Parathyroid adenoma (tissue), 2 donors: Measurements from ENCODE around the gene RAPGEF4.

Source experiments
- H2AFZ ChIP-seq: fragments of 300-600 bp; sonication (generic); one replicate; pipeline ENCODE4 v1.7.0; 2017; ENCODE audit warnings: antibody characterized with exemption, mild to moderate bottlenecking
- H3K27ac ChIP-seq: fragments of 300-600 bp; sonication (generic); one replicate; pipeline ENCODE4 v1.7.0; 2017
- H3K27me3 ChIP-seq: fragments of 300-600 bp; sonication (generic); one replicate; pipeline ENCODE4 v1.7.0; 2017; ENCODE audit warnings: low read length; ENCODE audit not compliant: control insufficient read depth, insufficient read depth
- H3K36me3 ChIP-seq: fragments of 300-600 bp; sonication (generic); one replicate; pipeline ENCODE4 v1.7.0; 2017; ENCODE audit warnings: low read length; ENCODE audit not compliant: control insufficient read depth, insufficient read depth
- H3K4me1 ChIP-seq: fragments of 300-600 bp; sonication (generic); one replicate; pipeline ENCODE4 v1.7.0; 2017; ENCODE audit warnings: control low read depth
- H3K4me2 ChIP-seq: fragments of 300-600 bp; sonication (generic); one replicate; pipeline ENCODE4 v1.7.0; 2017; ENCODE audit warnings: low read length
- H3K4me3 ChIP-seq: fragments of 300-600 bp; sonication (generic); one replicate; pipeline ENCODE4 v1.7.0; 2017; ENCODE audit warnings: low read depth, low read length
- H3K79me2 ChIP-seq: fragments of 300-600 bp; sonication (generic); one replicate; pipeline ENCODE4 v1.7.0; 2017; ENCODE audit warnings: control low read depth
- H3K9ac ChIP-seq: fragments of 300-600 bp; sonication (generic); one replicate; pipeline ENCODE4 v1.7.0; 2017; ENCODE audit warnings: mild to moderate bottlenecking
- H3K9me3 ChIP-seq: fragments of 300-600 bp; sonication (generic); one replicate; pipeline ENCODE4 v1.7.0; 2017; ENCODE audit warnings: low read length; ENCODE audit not compliant: control insufficient read depth
- CTCF ChIP-seq: fragments of 300-600 bp; sonication (generic); IDR thresholded peaks from one replicate; pipeline ENCODE4 v1.7.0; 2017; ENCODE audit warnings: antibody characterized with exemption, mild to moderate bottlenecking
- donor health status: primary hyperparathyroidism.

The RAPGEF4 gene

GRCh38 chr2:172849519-172850217 is 114.0 kb downstream of the RAPGEF4 start:
- TF ChIP-seq CTCF = no peak
- no peaks in the 10 kb centered on the region for H3K36me3 ChIP-seq
- H3K79me2 ChIP-seq = no peaks in the 10 kb centered on the region
- H3K4me3 ChIP-seq = no peak overlapping the region
- H2AFZ ChIP-seq = no peak overlapping the region
- H3K27me3 ChIP-seq = no peaks in the 10 kb centered on the region
- no peaks in the 10 kb centered on the region for H3K4me1 ChIP-seq
- H3K4me2 ChIP-seq = no peak overlapping the region
- H3K9ac ChIP-seq = no peak overlapping the region
- H3K27ac ChIP-seq = no peak overlapping the region
- H3K9me3 ChIP-seq = no peaks in the 10 kb centered on the region

- Histone ChIP-seq H3K4me3 (no peak overlapping the region), H3K9ac (no peak overlapping the region), H3K4me2 (no peak overlapping the region), H3K9me3 (no peaks in the 10 kb centered on the region), H2AFZ (no peak overlapping the region), H3K4me1 (peaks cover 4% of the 10 kb centered on the region), H3K36me3 (no peaks in the 10 kb centered on the region), H3K27me3 (no peaks in the 10 kb centered on the region), H3K27ac (no peak overlapping the region), H3K79me2 (no peaks in the 10 kb centered on the region)
- TF ChIP-seq CTCF = no peak
Observed at GRCh38 chr2:172855588-172855987, 119.9 kb downstream of the RAPGEF4 start.

- Histone ChIP-seq H3K79me2 (no peaks in the 10 kb centered on the region), H3K4me2 (no peak overlapping the region), H3K9me3 (no peaks in the 10 kb centered on the region), H3K36me3 (no peaks in the 10 kb centered on the region), H3K27me3 (no peaks in the 10 kb centered on the region), H3K4me1 (peaks cover 4% of the 10 kb centered on the region), H3K4me3 (no peak overlapping the region), H3K9ac (no peak overlapping the region), H3K27ac (no peak overlapping the region), H2AFZ (no peak overlapping the region)
- TF ChIP-seq CTCF = no peak
Observed at GRCh38 chr2:172856606-172857005, 121.0 kb downstream of the RAPGEF4 start.

GRCh38 chr2:172858473-172858745 is 122.8 kb downstream of the RAPGEF4 start:
- Histone ChIP-seq H3K9me3 (no peaks in the 10 kb centered on the region), H3K79me2 (no peaks in the 10 kb centered on the region), H2AFZ (no peak overlapping the region), H3K27ac (no peak overlapping the region), H3K4me2 (no peak overlapping the region), H3K4me1 (peaks cover 4% of the 10 kb centered on the region), H3K27me3 (no peaks in the 10 kb centered on the region), H3K4me3 (no peak overlapping the region), H3K9ac (no peak overlapping the region), H3K36me3 (no peaks in the 10 kb centered on the region)
- TF ChIP-seq CTCF = no peak

- no peak for TF ChIP-seq CTCF
- H3K27ac ChIP-seq = peak overlapping the region; percentile 21
- H3K4me2 ChIP-seq = no peak overlapping the region
Observed at GRCh38 chr2:172859581-172860335, 124.1 kb downstream of the RAPGEF4 start.

More at GRCh38 chr2:172859581-172860335, 124.1 kb downstream of the RAPGEF4 start:
- Histone ChIP-seq H3K4me3 (no peak overlapping the region), H3K79me2 (no peaks in the 10 kb centered on the region), H3K9ac (no peak overlapping the region), H3K27me3 (no peaks in the 10 kb centered on the region), H3K9me3 (no peaks in the 10 kb centered on the region), H2AFZ (peak overlapping the region; percentile 14), H3K36me3 (no peaks in the 10 kb centered on the region), H3K4me1 (peaks cover 4% of the 10 kb centered on the region)
